ENCODE data around the gene PPP4R3B.

Gene PPP4R3B

GRCh38 chr2:55518841-55519165, 98.6 kb downstream of the PPP4R3B start:
- DNase-seq (ENCODE audit: low read depth, low spot score) = no peak

DNA sequence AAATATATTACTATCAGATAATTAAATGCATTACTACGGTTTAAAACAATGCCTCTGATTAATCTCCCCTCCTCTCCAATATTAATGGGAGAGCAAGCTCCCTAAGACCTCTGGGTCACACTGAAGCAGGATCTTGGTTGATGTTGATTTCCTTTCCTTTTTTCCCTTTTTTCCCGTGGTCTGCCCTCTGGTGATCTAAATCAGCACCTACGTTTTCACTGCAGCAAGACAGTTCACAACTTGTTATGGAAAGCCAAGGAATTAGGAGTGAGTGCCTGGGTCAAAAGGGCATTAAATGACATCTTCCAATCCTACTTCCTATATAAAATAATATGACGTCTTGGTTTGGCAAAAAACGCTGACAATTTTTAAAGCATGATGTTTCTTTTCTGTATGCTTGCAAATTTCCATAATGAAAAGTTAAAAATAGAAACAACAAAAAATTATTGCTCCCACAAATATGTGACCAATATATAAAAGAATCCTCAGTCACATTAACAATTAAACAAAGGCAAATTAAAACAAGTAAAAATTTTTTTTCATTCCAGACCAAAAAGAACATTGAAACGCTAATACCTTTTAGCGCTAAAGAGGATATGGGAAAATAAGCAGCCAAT, 105.8 kb downstream of the PPP4R3B start:
- DNase-seq (ENCODE audit: low read depth, low spot score) = no peak

DNA sequence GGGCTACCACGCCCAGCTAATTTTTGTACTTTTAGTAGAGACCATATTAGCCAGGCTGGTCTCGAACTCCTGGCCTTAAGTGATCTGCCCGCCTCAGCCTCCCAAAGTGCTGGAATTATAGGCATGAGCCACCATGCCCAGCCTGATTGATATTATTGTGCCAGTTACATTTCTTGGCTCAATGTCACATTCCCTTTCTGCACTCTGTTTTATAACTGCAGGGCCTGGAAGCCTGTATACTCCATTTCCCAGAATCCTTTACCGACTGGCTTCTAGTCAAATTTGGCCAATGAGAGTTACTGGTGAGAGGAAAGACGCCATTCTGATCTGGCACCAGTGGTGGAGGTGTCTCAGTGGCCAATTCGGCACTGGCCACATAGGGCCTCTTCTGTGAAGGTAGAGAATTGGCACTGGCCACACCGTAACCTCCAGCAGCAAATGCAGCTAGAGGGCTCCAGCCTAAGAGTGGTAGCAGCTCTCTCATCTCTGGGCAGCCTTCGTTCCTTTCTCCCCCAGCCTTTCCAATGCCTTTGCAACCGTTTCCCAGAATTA, 114.8 kb downstream of the PPP4R3B start:
- DNase-seq (ENCODE audit: low read depth, low spot score) = no peak

DNA sequence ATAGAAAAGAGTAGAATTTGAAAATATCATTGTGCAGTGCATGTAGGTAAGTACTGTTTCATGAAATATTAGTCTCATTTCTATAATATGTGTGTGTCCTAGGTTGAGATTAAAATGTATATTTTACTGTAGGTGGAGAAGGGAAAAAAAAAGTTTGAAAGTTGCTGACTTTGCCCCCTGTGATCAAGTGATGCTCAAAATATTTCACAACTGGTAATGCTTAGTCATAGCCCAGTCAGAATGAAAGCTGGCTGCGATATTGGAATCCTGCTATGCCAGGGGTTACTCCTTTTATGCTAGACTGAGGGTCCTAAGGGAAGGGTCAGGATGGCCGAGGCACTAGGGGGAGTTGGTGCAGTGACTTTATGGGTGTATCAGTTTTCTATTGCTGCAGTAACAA, 117.4 kb downstream of the PPP4R3B start:
- DNase-seq (ENCODE audit: low read depth, low spot score) = no peak

GRCh38 chr2:55498582-55498981, 118.8 kb downstream of the PPP4R3B start:
- DNase-seq (ENCODE audit: low read depth, low spot score) = no peak
